PC-3 (cell line): Measurements from ENCODE around the gene DLG1. TPM values are rescaled to one million over a fixed set of nuclear protein-coding genes. Genes with fewer than 3 reads are reported as not detected.
"Not testable (repeated sequence)": the region's sequence is repeated elsewhere in the genome, so short reads cannot be mapped to it uniquely, and the experiment has no call there.

Experiments
- ATAC-seq: fragments of 200-7000 bp; cut with Tn5 transposase; 2 replicates; pipeline ENCODE4 v1.9.1; 2020; ENCODE audit warnings: mild to moderate bottlenecking, moderate library complexity
- BruUV-seq: library from RNA; stranded (reverse); fragments of 400-500 nt; replicated peaks from 2 replicates; lab custom pipeline; 2021; lab: Mats Ljungman, UMichigan
- CTCF ChIA-PET: fragments of 300-600 bp; sonication (Branson Sonifier 250); formaldehyde crosslinking; loops from one replicate; lab custom pipeline; 2022; ENCODE audit warnings: antibody characterized with exemption; lab: Charles Lee
- POLR2A ChIA-PET: fragments of 300-600 bp; sonication (Branson Sonifier 250); formaldehyde crosslinking; loops from one replicate; lab custom pipeline; 2022; ENCODE audit warnings: antibody characterized with exemption; ENCODE audit not compliant: unreplicated experiment; lab: Charles Lee
- DNase-seq: peaks from one replicate; pipeline ENCODE4 v3.0.0-alpha.2; 2015
- H2AFZ ChIP-seq: fragments of 300-600 bp; sonication (generic); 2 replicates; pipeline ENCODE4 v1.6.0; 2016; ENCODE audit warnings: antibody characterized with exemption, low read length
- H3F3A ChIP-seq: fragments of 300-600 bp; sonication (generic); one replicate; pipeline ENCODE4 v1.6.0; 2017; ENCODE audit warnings: antibody characterized with exemption, low read length, control low read depth, mild to moderate bottlenecking; ENCODE audit not compliant: unreplicated experiment
- H3K27ac ChIP-seq: fragments of 300-600 bp; sonication (generic); 2 replicates; pipeline ENCODE4 v1.5.1; 2016; ENCODE audit warnings: mild to moderate bottlenecking, low read length
- H3K27me3 ChIP-seq: fragments of 300-600 bp; sonication (generic); 2 replicates; pipeline ENCODE4 v1.6.1; 2016; ENCODE audit warnings: low read length, mixed read lengths
- H3K36me3 ChIP-seq: fragments of 300-600 bp; sonication (generic); 2 replicates; pipeline ENCODE4 v1.6.1; 2016; ENCODE audit warnings: low read depth, mixed run types, low read length, mixed read lengths
- H3K4me1 ChIP-seq: fragments of 300-600 bp; sonication (generic); 2 replicates; pipeline ENCODE4 v1.5.1; 2016; ENCODE audit warnings: low read length; ENCODE audit not compliant: insufficient read depth
- H3K4me2 ChIP-seq: fragments of 300-600 bp; sonication (generic); 2 replicates; pipeline ENCODE4 v1.6.0; 2016; ENCODE audit warnings: low read length
- H3K4me3 ChIP-seq: fragments of 300-600 bp; sonication (generic); 2 replicates; pipeline ENCODE4 v1.5.1; 2016; ENCODE audit warnings: mild to moderate bottlenecking, low read length, mixed read lengths
- H3K79me2 ChIP-seq: fragments of 300-600 bp; sonication (generic); 2 replicates; pipeline ENCODE4 v1.6.1; 2017; ENCODE audit warnings: low read length, mixed read lengths
- H3K9ac ChIP-seq: fragments of 300-600 bp; sonication (generic); 2 replicates; pipeline ENCODE4 v1.6.0; 2016; ENCODE audit warnings: mild to moderate bottlenecking, low read length
- H3K9me2 ChIP-seq: fragments of 300-600 bp; sonication (generic); replicated peaks from 2 replicates; pipeline ENCODE4 v1.6.1; 2016; ENCODE audit warnings: mixed run types, low read length, mixed read lengths
- H3K9me3 ChIP-seq: fragments of 300-600 bp; sonication (generic); 2 replicates; pipeline ENCODE4 v1.6.1; 2016; ENCODE audit warnings: low read length, mixed read lengths
- H4K20me1 ChIP-seq: fragments of 300-600 bp; sonication (generic); 2 replicates; pipeline ENCODE4 v1.6.1; 2016; ENCODE audit warnings: low read length, mixed read lengths
- EZH2 ChIP-seq: fragments of 300-600 bp; sonication (generic); IDR thresholded peaks from one replicate; pipeline ENCODE4 v1.6.1; 2017; ENCODE audit warnings: antibody characterized with exemption, mild to moderate bottlenecking, low read length; ENCODE audit not compliant: unreplicated experiment
- EZH2phosphoT487 ChIP-seq: fragments of 300-600 bp; sonication (generic); IDR thresholded peaks from 2 replicates; pipeline ENCODE4 v1.6.1; 2018; ENCODE audit warnings: mild to moderate bottlenecking, antibody characterized with exemption, low read length, borderline replicate concordance
- intact Hi-C: fragments of 100-400 bp; cut with micrococcal nuclease; formaldehyde crosslinking; loops from 2 replicates; pipeline ENCODE4 v1.9.0; 2023
- total RNA-seq: library from RNA; depleted of rRNA; stranded (reverse); fragments of >200 nt; gene quantifications from 2 replicates; pipeline ENCODE4 v1.2.3, GENCODE V29; 2014
- TF ChIP-seq, protein P1 (sequence below): fragments of 300-600 bp; sonication (generic); conservative IDR thresholded peaks from 2 replicates; pipeline ENCODE4 v1.5.1; 2017; ENCODE audit warnings: antibody characterized with exemption, low read depth, mild to moderate bottlenecking, low read length

Gene DLG1
- total RNA-seq, 1 experiment from 2014 or later = 60.8 TPM

- no peak overlapping the region for H2AFZ ChIP-seq
- no peaks in the 10 kb centered on the region for H3K9me3 ChIP-seq
- no peaks in the 10 kb centered on the region for H3K27me3 ChIP-seq
- H4K20me1 ChIP-seq = no peaks in the 10 kb centered on the region
- no peak overlapping the region for H3K4me3 ChIP-seq
- TF ChIP-seq, protein P1, sequence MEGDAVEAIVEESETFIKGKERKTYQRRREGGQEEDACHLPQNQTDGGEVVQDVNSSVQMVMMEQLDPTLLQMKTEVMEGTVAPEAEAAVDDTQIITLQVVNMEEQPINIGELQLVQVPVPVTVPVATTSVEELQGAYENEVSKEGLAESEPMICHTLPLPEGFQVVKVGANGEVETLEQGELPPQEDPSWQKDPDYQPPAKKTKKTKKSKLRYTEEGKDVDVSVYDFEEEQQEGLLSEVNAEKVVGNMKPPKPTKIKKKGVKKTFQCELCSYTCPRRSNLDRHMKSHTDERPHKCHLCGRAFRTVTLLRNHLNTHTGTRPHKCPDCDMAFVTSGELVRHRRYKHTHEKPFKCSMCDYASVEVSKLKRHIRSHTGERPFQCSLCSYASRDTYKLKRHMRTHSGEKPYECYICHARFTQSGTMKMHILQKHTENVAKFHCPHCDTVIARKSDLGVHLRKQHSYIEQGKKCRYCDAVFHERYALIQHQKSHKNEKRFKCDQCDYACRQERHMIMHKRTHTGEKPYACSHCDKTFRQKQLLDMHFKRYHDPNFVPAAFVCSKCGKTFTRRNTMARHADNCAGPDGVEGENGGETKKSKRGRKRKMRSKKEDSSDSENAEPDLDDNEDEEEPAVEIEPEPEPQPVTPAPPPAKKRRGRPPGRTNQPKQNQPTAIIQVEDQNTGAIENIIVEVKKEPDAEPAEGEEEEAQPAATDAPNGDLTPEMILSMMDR = no peak
- no peak for TF ChIP-seq EZH2
- TF ChIP-seq EZH2phosphoT487 = no peak
- peaks cover 13% of the 10 kb centered on the region for H3K4me1 ChIP-seq
- ChIA-PET POLR2A (no interaction called here), CTCF (interaction anchor here (0.6 to 0.7 kb wide), 2 partner anchors 559 to 679 kb away, joined by 3 to 7 read pairs; no protein-coding TSS in a partner anchor)
- ATAC-seq = no peak
- no TSS peak for BruUV-seq
- H3K79me2 ChIP-seq = no peaks in the 10 kb centered on the region
- no peak overlapping the region for H3K27ac ChIP-seq
- H3F3A ChIP-seq = no peaks in the 10 kb centered on the region
- intact Hi-C loops = no loop called here
- DNase-seq = no peak
- no peaks in the 10 kb centered on the region for H3K9me2 ChIP-seq
- H3K9ac ChIP-seq = no peak overlapping the region
- peaks cover 14% of the 10 kb centered on the region for H3K36me3 ChIP-seq
- no peak overlapping the region for H3K4me2 ChIP-seq
These were observed 257.8 kb downstream of the DLG1 start for GRCh38 chr3:197040658-197041057.

DNA sequence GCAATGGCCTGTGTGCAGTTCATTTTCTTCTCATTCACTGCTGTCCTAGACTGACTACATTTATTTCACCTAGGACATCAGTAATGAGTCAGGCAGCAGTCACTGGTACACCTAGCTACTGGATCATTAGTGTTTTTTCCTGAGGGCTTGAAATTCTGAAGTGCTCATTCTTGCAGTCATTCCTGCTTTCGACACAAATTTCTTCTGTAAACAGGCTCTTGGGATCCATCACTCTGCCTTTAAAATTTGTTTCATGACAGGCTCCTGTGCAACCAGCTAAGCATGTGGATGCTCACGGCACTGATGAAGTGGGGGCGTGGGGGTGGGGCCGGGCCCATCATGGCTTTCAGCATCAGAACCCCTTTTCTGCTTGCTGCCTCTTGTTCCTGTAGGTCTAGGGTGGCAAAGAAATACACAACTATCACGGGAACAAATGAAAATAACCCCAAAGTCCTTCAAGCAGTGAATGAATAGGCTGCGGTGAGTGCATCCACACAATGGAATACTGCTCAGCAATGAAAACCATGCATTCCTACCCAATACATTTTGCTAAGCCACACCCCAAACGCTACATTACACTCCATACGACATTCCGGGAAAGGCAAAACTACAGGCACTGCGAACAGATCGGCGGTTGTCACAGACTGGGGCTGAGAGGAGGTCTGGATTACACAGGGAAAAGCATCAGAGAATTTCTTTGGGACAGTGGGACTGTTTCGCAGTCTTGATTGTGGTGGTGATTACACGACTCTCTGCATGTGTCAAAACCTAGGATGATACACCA is 259.5 kb downstream of the DLG1 start:
- Histone ChIP-seq H3K9ac (no peak overlapping the region), H3K4me1 (peaks cover 13% of the 10 kb centered on the region), H3K9me3 (no peaks in the 10 kb centered on the region), H3K9me2 (no peaks in the 10 kb centered on the region), H3K36me3 (peaks cover 4% of the 10 kb centered on the region), H3K27ac (no peak overlapping the region), H3K4me3 (no peak overlapping the region), H3K4me2 (no peak overlapping the region), H3F3A (no peaks in the 10 kb centered on the region), H3K27me3 (no peaks in the 10 kb centered on the region), H2AFZ (no peak overlapping the region), H4K20me1 (no peaks in the 10 kb centered on the region), H3K79me2 (no peaks in the 10 kb centered on the region)
- no TSS peak for BruUV-seq
- POLR2A ChIA-PET = no interaction called here
- TF ChIP-seq, protein P1 = no peak
- TF ChIP-seq EZH2 = no peak
- no peak for TF ChIP-seq EZH2phosphoT487
- CTCF ChIA-PET = no interaction called here
- intact Hi-C loops = no loop called here
- DNase-seq (peak; percentile 73), ATAC-seq (peak; percentile 75)

DNA sequence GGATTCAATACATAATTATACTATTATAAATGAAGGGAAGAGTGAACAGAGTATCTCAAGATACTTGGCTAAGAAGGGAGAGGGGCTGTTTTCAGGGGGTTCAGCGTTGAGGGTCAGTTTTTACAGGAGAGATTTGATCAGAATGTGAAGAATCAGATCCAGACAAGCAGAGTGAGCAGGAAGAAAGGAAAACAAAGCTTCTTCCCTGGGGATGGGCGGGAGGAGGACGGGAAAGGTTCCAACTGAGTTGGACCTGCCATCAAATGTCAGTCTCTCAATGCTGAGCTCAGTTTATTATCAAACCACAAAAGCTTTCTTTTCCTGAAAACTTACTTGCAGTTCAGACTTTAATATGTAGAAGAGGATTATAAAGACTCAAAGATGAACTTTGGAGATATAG is 262.8 kb downstream of the DLG1 start:
- Histone ChIP-seq H3K36me3 (no peaks in the 10 kb centered on the region), H3K9ac (no peak overlapping the region), H3K4me1 (peaks cover 27% of the 10 kb centered on the region), H3K9me2 (no peaks in the 10 kb centered on the region), H3K27me3 (no peaks in the 10 kb centered on the region), H3K79me2 (no peaks in the 10 kb centered on the region), H4K20me1 (no peaks in the 10 kb centered on the region), H3K27ac (no peak overlapping the region), H3F3A (no peaks in the 10 kb centered on the region), H3K4me2 (no peak overlapping the region), H3K4me3 (no peak overlapping the region), H3K9me3 (no peaks in the 10 kb centered on the region), H2AFZ (no peak overlapping the region)
- TF ChIP-seq EZH2 (no peak), EZH2phosphoT487 (no peak)
- TF ChIP-seq, protein P1 = no peak
- BruUV-seq = no TSS peak
- ChIA-PET POLR2A (no interaction called here), CTCF (no interaction called here)
- intact Hi-C loops = no loop called here
- ATAC-seq (no peak), DNase-seq (no peak)

DNA sequence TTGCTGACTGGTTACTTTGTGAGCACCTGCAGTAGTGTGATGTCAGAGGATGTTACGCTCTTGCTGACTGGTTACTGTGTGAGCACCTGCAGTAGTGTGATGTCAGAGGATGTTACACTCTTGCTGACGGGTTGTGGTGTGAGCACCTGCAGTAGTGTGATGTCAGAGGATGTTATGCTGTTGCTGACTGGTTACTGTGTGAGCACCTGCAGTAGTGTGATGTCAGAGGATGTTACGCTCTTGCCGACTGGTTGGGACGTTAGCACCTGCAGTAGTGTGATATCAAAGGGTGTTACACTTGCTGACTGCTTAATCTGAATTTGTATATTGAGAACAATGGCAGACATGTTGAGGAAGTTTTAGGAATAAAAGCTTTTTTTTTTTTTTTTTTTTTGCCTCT is 263.6 kb downstream of the DLG1 start:
- DNase-seq, H3K9me3 ChIP-seq, ATAC-seq, intact Hi-C loops, H3K36me3 ChIP-seq, H3K9me2 ChIP-seq, H3K27me3 ChIP-seq, H2AFZ ChIP-seq, POLR2A ChIA-PET, H3K9ac ChIP-seq, H3K4me2 ChIP-seq, H3K27ac ChIP-seq, H3F3A ChIP-seq, H3K79me2 ChIP-seq, H3K4me3 ChIP-seq, H4K20me1 ChIP-seq: not testable (repeated sequence)
- CTCF ChIA-PET = interaction anchor here (0.6 kb wide), 2 partner anchors 59 to 136 kb away, joined by 6 to 8 read pairs; no protein-coding TSS in a partner anchor
- H3K4me1 ChIP-seq = peaks cover 28% of the 10 kb centered on the region
- BruUV-seq = TSS peak; percentile 5
